ENCODE results near the gene ATRIP. TPM values are rescaled to one million over a fixed set of nuclear protein-coding genes. Genes with fewer than 3 reads are reported as not detected.

Gene ATRIP
- total and polyA plus RNA-seq, 5 donors from 2014 or later = 9.6 to 14.7 (median 11.9) TPM

GRCh38 chr3:48505146-48505545 is 58.6 kb downstream of the ATRIP start:
- Mint-ChIP-seq H3K4me3 (peak overlapping the region; percentile 79 to 92 (median 86)), H3K9me3 (no peaks in the 10 kb centered on the region), H3K27ac (peak overlapping the region; percentile 82 to 95 (median 86)), H3K27me3 (peaks cover 4% of the 10 kb centered on the region), H3K4me1 (peaks cover 7 to 68% (median 29%) of the 10 kb centered on the region in 4 donors), H3K36me3 (peaks cover 8% of the 10 kb centered on the region)
- H3K27ac ChIP-seq (ENCODE audit: insufficient read depth, low read length, poor library complexity, severe bottlenecking) = no peak overlapping the region
- no peak for ATAC-seq (ENCODE audit: low read depth in 2 of 2)
- no peaks in the 10 kb centered on the region for H3K27me3 ChIP-seq (ENCODE audit: control insufficient read depth, insufficient read depth, low read length)
- H3K4me3 ChIP-seq (ENCODE audit: low read depth, low read length) = peak overlapping the region; percentile 59
- peaks cover 37% of the 10 kb centered on the region for H3K4me1 ChIP-seq (ENCODE audit: control insufficient read depth, insufficient read depth, low read length, poor library complexity, severe bottlenecking)
- H3K9me3 ChIP-seq (ENCODE audit: control insufficient read depth in 2 of 2, low read length in 2 of 2) = no peaks in the 10 kb centered on the region
- no peak for DNase-seq
- H3K36me3 ChIP-seq (ENCODE audit: control insufficient read depth, insufficient read depth, low read length) = peaks cover 2% of the 10 kb centered on the region

DNA sequence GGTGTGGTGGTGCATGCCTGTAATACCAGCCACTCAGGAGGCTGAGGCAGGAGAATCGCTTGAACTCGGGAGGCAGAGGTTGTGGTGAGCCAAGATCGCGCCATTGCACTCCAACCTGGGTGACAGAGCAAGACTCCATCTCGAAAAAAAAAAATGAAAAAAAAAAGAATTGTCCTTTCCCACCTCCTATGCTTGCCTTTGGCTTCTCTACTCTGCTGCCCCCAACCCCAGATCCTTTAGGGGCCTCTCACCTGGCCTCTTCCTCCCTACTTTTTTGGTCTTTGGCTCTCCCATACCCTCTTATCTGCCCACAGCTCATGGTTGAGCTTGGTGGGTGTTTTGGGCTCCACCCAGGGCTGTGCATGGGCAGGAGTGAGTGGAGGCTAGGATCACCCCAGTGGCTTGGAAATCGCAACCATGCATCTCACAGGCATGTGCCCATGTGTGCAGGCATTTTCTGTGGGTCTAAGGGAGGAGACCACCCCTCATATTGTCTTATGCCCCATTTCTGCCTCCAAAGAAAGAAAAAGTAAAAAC is 59.5 kb downstream of the ATRIP start:
- peaks cover 7% of the 10 kb centered on the region for H3K27me3 Mint-ChIP-seq
- Histone ChIP-seq H3K36me3 (ENCODE audit: control insufficient read depth, insufficient read depth, low read length) (no peaks in the 10 kb centered on the region), H3K4me3 (ENCODE audit: low read depth, low read length) (no peak overlapping the region), H3K27me3 (ENCODE audit: control insufficient read depth, insufficient read depth, low read length) (no peaks in the 10 kb centered on the region), H3K27ac (ENCODE audit: insufficient read depth, low read length, poor library complexity, severe bottlenecking) (no peak overlapping the region), H3K4me1 (ENCODE audit: control insufficient read depth, insufficient read depth, low read length, poor library complexity, severe bottlenecking) (peaks cover 37% of the 10 kb centered on the region), H3K9me3 (ENCODE audit: control insufficient read depth in 2 of 2, low read length in 2 of 2) (no peaks in the 10 kb centered on the region)
- H3K4me3 Mint-ChIP-seq = peak overlapping the region; percentile 20 to 87 (median 83)
- H3K36me3 Mint-ChIP-seq = peaks cover 6% of the 10 kb centered on the region
- H3K27ac Mint-ChIP-seq = peak overlapping the region in 1 of 3 donors; percentile 82
- H3K4me1 Mint-ChIP-seq = peaks cover 4 to 62% (median 26%) of the 10 kb centered on the region in 4 donors
- no peaks in the 10 kb centered on the region for H3K9me3 Mint-ChIP-seq
- no peak for DNase-seq
- no peak for ATAC-seq (ENCODE audit: low read depth in 2 of 2)

DNA sequence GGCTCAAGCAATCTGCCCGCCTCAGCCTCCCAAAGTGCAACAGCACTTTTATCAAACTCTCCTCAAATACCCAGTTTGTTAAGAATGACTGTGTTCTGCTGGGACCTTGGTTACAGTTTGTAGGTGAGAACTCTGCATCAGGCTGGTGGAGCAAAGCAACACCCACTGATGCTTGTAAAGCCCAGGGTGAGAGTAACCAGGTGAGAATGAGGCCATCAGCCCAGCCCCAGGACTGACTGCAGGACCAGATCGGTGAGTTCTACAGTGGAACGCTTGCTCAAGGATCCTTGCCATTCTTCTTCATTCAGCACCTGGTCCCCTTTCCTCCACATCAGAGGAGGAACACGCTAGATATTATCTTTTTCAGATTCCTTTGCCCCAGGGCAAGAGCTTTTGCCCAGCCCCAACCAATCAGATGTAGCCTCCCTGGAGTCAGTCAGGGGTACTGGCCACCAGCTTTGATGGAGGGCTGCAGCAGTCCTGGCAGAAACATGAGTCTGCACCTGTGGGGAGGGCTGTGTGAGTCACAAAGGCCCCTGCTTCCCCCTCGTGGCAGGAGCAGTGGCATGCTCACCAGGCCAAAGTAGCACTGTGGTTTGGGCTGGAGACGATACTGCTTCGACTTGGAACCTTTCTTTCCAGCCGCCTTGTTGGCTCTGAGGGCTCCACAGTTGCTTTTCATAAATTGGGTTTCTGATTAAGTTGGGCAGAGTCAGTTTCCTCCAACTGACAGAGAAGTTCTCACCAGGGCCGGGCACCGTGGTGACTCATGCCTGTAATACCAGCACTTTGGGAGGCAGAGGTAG is 60.9 kb downstream of the ATRIP start:
- H3K27me3 ChIP-seq (ENCODE audit: control insufficient read depth, insufficient read depth, low read length) = no peaks in the 10 kb centered on the region
- H3K27ac ChIP-seq (ENCODE audit: insufficient read depth, low read length, poor library complexity, severe bottlenecking) = peak overlapping the region; percentile 37
- peak overlapping the region; percentile 33 to 73 (median 71) for H3K27ac Mint-ChIP-seq
- no peaks in the 10 kb centered on the region for H3K36me3 Mint-ChIP-seq
- peak overlapping the region; percentile 37 for H3K4me3 ChIP-seq (ENCODE audit: low read depth, low read length)
- H3K9me3 Mint-ChIP-seq = no peaks in the 10 kb centered on the region
- peaks cover 4 to 58% (median 19%) of the 10 kb centered on the region in 4 donors for H3K4me1 Mint-ChIP-seq
- H3K4me3 Mint-ChIP-seq = peak overlapping the region; percentile 15 to 87 (median 57)
- peaks cover 32% of the 10 kb centered on the region for H3K4me1 ChIP-seq (ENCODE audit: control insufficient read depth, insufficient read depth, low read length, poor library complexity, severe bottlenecking)
- H3K27me3 Mint-ChIP-seq = peaks cover 17% of the 10 kb centered on the region
- peak; percentile 81 to 86 for ATAC-seq (ENCODE audit: low read depth in 2 of 2)
- no peaks in the 10 kb centered on the region for H3K9me3 ChIP-seq (ENCODE audit: control insufficient read depth in 2 of 2, low read length in 2 of 2)
- DNase-seq = peak; percentile 61 to 85 (median 81)
- H3K36me3 ChIP-seq (ENCODE audit: control insufficient read depth, insufficient read depth, low read length) = no peaks in the 10 kb centered on the region

GRCh38 chr3:48511551-48511950 is 65.0 kb downstream of the ATRIP start:
- H3K4me3 Mint-ChIP-seq = no peak overlapping the region
- no peaks in the 10 kb centered on the region for H3K36me3 Mint-ChIP-seq
- H3K4me3 ChIP-seq (ENCODE audit: low read depth, low read length) = no peak overlapping the region
- DNase-seq (no peak), ATAC-seq (ENCODE audit: low read depth in 2 of 2) (no peak)
- H3K27ac ChIP-seq (ENCODE audit: insufficient read depth, low read length, poor library complexity, severe bottlenecking) = no peak overlapping the region
- peak overlapping the region in 1 of 3 donors; percentile 46 for H3K27ac Mint-ChIP-seq
- peaks cover 4 to 55% (median 29%) of the 10 kb centered on the region in 4 donors for H3K4me1 Mint-ChIP-seq
- peaks cover 41% of the 10 kb centered on the region for H3K4me1 ChIP-seq (ENCODE audit: control insufficient read depth, insufficient read depth, low read length, poor library complexity, severe bottlenecking)
- H3K36me3 ChIP-seq (ENCODE audit: control insufficient read depth, insufficient read depth, low read length) = no peaks in the 10 kb centered on the region
- no peaks in the 10 kb centered on the region for H3K9me3 Mint-ChIP-seq
- H3K9me3 ChIP-seq (ENCODE audit: control insufficient read depth in 2 of 2, low read length in 2 of 2) = no peaks in the 10 kb centered on the region
- H3K27me3 Mint-ChIP-seq = peaks cover 18% of the 10 kb centered on the region
- H3K27me3 ChIP-seq (ENCODE audit: control insufficient read depth, insufficient read depth, low read length) = no peaks in the 10 kb centered on the region

GRCh38 chr3:48514431-48515227 is 68.1 kb downstream of the ATRIP start:
- Mint-ChIP-seq H3K36me3 (no peaks in the 10 kb centered on the region), H3K27ac (peak overlapping the region in 2 of 3 donors; percentile 56 to 78), H3K4me3 (peak overlapping the region; percentile 34 to 74 (median 58)), H3K4me1 (peaks cover 0 to 68% (median 32%) of the 10 kb centered on the region in 4 donors), H3K27me3 (peaks cover 13% of the 10 kb centered on the region), H3K9me3 (no peaks in the 10 kb centered on the region)
- Histone ChIP-seq H3K4me1 (ENCODE audit: control insufficient read depth, insufficient read depth, low read length, poor library complexity, severe bottlenecking) (peaks cover 55% of the 10 kb centered on the region), H3K9me3 (ENCODE audit: control insufficient read depth in 2 of 2, low read length in 2 of 2) (no peaks in the 10 kb centered on the region), H3K27ac (ENCODE audit: insufficient read depth, low read length, poor library complexity, severe bottlenecking) (peak overlapping the region; percentile 41), H3K4me3 (ENCODE audit: low read depth, low read length) (peak overlapping the region; percentile 44), H3K36me3 (ENCODE audit: control insufficient read depth, insufficient read depth, low read length) (no peaks in the 10 kb centered on the region), H3K27me3 (ENCODE audit: control insufficient read depth, insufficient read depth, low read length) (no peaks in the 10 kb centered on the region)
- ATAC-seq (ENCODE audit: low read depth in 2 of 2) (peak; percentile 26 to 45), DNase-seq (peak in 2 of 3 donors; percentile 39 to 83)

Other genes with a start within 250 kb of the ATRIP start
- gene CAMP, start 223.2 kb upstream of the ATRIP start, total RNA-seq = not detected
- not detected for gene CAMP, start 223.2 kb upstream of the ATRIP start, polyA plus RNA-seq
- 33.4 TPM for gene ZNF589, start 205.6 kb upstream of the ATRIP start, total RNA-seq
- gene ZNF589, start 205.6 kb upstream of the ATRIP start, polyA plus RNA-seq = 1 to 10 TPM; 2.9 to 6.4 (median 4.8) TPM
- gene NME6, start 145.4 kb upstream of the ATRIP start, total RNA-seq = 12.6 TPM
- 10 to 100 TPM; 63.8 to 68.6 (median 65.0) TPM for gene NME6, start 145.4 kb upstream of the ATRIP start, polyA plus RNA-seq
- not detected for gene SPINK8, start 113.1 kb upstream of the ATRIP start, total RNA-seq
- not detected for gene SPINK8, start 113.1 kb upstream of the ATRIP start, polyA plus RNA-seq
- gene FBXW12, start 74.5 kb upstream of the ATRIP start, total RNA-seq = not detected
- not detected for gene FBXW12, start 74.5 kb upstream of the ATRIP start, polyA plus RNA-seq
- 5.2 TPM for gene PLXNB1, start 16.7 kb upstream of the ATRIP start, total RNA-seq
- gene PLXNB1, start 16.7 kb upstream of the ATRIP start, polyA plus RNA-seq = under 1 TPM in 1 of 4 donors, not detected in 3; 0.07 TPM
- gene CCDC51, start 6.6 kb upstream of the ATRIP start, total RNA-seq = 4.6 TPM
- 10 to 100 TPM in 1 of 4 donors, 1 to 10 TPM in 3; 7.1 to 13.7 (median 9.1) TPM for gene CCDC51, start 6.6 kb upstream of the ATRIP start, polyA plus RNA-seq
- gene TMA7, start 6.5 kb upstream of the ATRIP start, total RNA-seq = 248 TPM
- gene TMA7, start 6.5 kb upstream of the ATRIP start, polyA plus RNA-seq = 100 to 1,000 TPM; 664 to 743 (median 695) TPM
- 197 TPM for gene SHISA5, start 57.4 kb downstream of the ATRIP start, total RNA-seq
- 100 to 1,000 TPM; 415 to 598 (median 440) TPM for gene SHISA5, start 57.4 kb downstream of the ATRIP start, polyA plus RNA-seq
- 1.8 TPM for gene PFKFB4, start 110.1 kb downstream of the ATRIP start, total RNA-seq
- gene PFKFB4, start 110.1 kb downstream of the ATRIP start, polyA plus RNA-seq = 1 to 10 TPM in 3 of 4 donors, under 1 TPM in 1; 0.96 to 1.5 (median 1.4) TPM
- not detected for gene UCN2, start 117.0 kb downstream of the ATRIP start, total RNA-seq
- gene UCN2, start 117.0 kb downstream of the ATRIP start, polyA plus RNA-seq = not detected
- 1.1 TPM for gene COL7A1, start 148.6 kb downstream of the ATRIP start, total RNA-seq
- not detected for gene COL7A1, start 148.6 kb downstream of the ATRIP start, polyA plus RNA-seq
- 111 TPM for gene UQCRC1, start 162.9 kb downstream of the ATRIP start, total RNA-seq
- gene UQCRC1, start 162.9 kb downstream of the ATRIP start, polyA plus RNA-seq = 100 to 1,000 TPM; 181 to 234 (median 206) TPM
- not detected for gene TMEM89, start 175.0 kb downstream of the ATRIP start, total RNA-seq
- gene TMEM89, start 175.0 kb downstream of the ATRIP start, polyA plus RNA-seq = not detected
- 25.1 TPM for gene SLC26A6, start 188.7 kb downstream of the ATRIP start, total RNA-seq
- 1 to 10 TPM; 3.2 to 6.7 (median 5.9) TPM for gene SLC26A6, start 188.7 kb downstream of the ATRIP start, polyA plus RNA-seq
- 8.8 TPM for gene CELSR3, start 216.1 kb downstream of the ATRIP start, total RNA-seq
- under 1 TPM; 0.31 to 0.53 (median 0.37) TPM for gene CELSR3, start 216.1 kb downstream of the ATRIP start, polyA plus RNA-seq
- 19.2 TPM for gene NCKIPSD, start 239.2 kb downstream of the ATRIP start, total RNA-seq
- 10 to 100 TPM in 2 of 4 donors, 1 to 10 TPM in 2; 6.4 to 11.6 (median 10.3) TPM for gene NCKIPSD, start 239.2 kb downstream of the ATRIP start, polyA plus RNA-seq